Panc1 (cell line): ENCODE measurements around the gene XRCC6.

ENCODE experiments used
- POLR2AphosphoS5 ChIP-seq: IDR thresholded peaks from 2 replicates; pipeline ENCODE4 v1.6.1; 2012; ENCODE audit warnings: mild to moderate bottlenecking, low read depth, low read length, moderate library complexity
- TCF7L2 ChIP-seq: IDR thresholded peaks from 2 replicates; pipeline ENCODE4 v1.6.1; 2011; ENCODE audit warnings: mild to moderate bottlenecking, low read depth, low read length, inconsistent platforms
- TF ChIP-seq, protein P1 (sequence below): fragments of 450-650 bp; IDR thresholded peaks from 2 replicates; pipeline ENCODE4 v1.5.1; 2017; ENCODE audit warnings: mild to moderate bottlenecking
- TF ChIP-seq, protein P2 (sequence below), 2 experiments: IDR thresholded peaks; 2 replicates each; pipeline ENCODE4 v1.6.1; 2011 to 2012; ENCODE audit warnings: low read depth in 2 of 2, control low read depth in 1 of 2, low read length in 1 of 2, mild to moderate bottlenecking in 1 of 2, moderate library complexity in 1 of 2; ENCODE audit not compliant: insufficient read depth in 1 of 2

DNA sequence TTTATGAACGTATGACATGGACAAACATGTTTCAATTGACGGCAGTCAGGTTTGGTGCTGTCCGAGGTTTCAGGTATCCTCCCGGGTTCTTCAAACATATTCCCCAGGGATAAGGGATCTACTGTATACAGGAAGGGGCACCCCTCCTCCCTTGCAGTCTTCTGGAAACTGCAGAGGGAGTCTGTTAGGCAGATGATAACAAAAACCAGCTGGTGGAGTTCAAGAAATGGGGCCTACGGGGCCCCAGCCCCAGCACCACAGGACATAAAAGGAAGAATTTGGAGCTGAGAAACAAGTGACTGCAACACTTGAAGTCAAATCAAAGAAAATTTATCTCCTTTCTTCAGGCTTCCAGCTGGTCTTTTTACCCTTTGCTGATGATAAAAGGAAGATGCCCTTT is 35.5 kb downstream of the XRCC6 start:
- TF ChIP-seq, protein P1, sequence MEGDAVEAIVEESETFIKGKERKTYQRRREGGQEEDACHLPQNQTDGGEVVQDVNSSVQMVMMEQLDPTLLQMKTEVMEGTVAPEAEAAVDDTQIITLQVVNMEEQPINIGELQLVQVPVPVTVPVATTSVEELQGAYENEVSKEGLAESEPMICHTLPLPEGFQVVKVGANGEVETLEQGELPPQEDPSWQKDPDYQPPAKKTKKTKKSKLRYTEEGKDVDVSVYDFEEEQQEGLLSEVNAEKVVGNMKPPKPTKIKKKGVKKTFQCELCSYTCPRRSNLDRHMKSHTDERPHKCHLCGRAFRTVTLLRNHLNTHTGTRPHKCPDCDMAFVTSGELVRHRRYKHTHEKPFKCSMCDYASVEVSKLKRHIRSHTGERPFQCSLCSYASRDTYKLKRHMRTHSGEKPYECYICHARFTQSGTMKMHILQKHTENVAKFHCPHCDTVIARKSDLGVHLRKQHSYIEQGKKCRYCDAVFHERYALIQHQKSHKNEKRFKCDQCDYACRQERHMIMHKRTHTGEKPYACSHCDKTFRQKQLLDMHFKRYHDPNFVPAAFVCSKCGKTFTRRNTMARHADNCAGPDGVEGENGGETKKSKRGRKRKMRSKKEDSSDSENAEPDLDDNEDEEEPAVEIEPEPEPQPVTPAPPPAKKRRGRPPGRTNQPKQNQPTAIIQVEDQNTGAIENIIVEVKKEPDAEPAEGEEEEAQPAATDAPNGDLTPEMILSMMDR: no peak
- no peak for TF ChIP-seq TCF7L2
- TF ChIP-seq POLR2AphosphoS5: no peak
- TF ChIP-seq, protein P2, sequence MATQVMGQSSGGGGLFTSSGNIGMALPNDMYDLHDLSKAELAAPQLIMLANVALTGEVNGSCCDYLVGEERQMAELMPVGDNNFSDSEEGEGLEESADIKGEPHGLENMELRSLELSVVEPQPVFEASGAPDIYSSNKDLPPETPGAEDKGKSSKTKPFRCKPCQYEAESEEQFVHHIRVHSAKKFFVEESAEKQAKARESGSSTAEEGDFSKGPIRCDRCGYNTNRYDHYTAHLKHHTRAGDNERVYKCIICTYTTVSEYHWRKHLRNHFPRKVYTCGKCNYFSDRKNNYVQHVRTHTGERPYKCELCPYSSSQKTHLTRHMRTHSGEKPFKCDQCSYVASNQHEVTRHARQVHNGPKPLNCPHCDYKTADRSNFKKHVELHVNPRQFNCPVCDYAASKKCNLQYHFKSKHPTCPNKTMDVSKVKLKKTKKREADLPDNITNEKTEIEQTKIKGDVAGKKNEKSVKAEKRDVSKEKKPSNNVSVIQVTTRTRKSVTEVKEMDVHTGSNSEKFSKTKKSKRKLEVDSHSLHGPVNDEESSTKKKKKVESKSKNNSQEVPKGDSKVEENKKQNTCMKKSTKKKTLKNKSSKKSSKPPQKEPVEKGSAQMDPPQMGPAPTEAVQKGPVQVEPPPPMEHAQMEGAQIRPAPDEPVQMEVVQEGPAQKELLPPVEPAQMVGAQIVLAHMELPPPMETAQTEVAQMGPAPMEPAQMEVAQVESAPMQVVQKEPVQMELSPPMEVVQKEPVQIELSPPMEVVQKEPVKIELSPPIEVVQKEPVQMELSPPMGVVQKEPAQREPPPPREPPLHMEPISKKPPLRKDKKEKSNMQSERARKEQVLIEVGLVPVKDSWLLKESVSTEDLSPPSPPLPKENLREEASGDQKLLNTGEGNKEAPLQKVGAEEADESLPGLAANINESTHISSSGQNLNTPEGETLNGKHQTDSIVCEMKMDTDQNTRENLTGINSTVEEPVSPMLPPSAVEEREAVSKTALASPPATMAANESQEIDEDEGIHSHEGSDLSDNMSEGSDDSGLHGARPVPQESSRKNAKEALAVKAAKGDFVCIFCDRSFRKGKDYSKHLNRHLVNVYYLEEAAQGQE (IDR thresholded peaks at IDR 0.05; ENCODE audit: insufficient read depth in 1 of 2, low read depth in 2 of 2, low read length in 1 of 2): no peak
